H1 (cell line): ENCODE data around the gene DISP1. TPM values are rescaled to one million over a fixed set of nuclear protein-coding genes. Genes with fewer than 3 reads are reported as not detected.

ENCODE experiments used
- CTCF ChIA-PET: fragments of 300-600 bp; sonication (Branson Sonifier 250); formaldehyde crosslinking; loops from one replicate; lab custom pipeline; 2021; ENCODE audit not compliant: partially characterized antibody; lab: Charles Lee
- POLR2A ChIA-PET: fragments of 300-600 bp; sonication (Branson Sonifier 250); formaldehyde crosslinking; loops from one replicate; lab custom pipeline; 2021; ENCODE audit warnings: inconsistent platforms; ENCODE audit not compliant: partially characterized antibody; lab: Charles Lee
- DNase-seq, 2 experiments: peaks; one replicate each; pipeline versions ENCODE4 v3.0.0 to v3.0.0-alpha.2; 2010 to 2022; ENCODE audit warnings: low spot score in 2 of 2, low read depth in 1 of 2, mixed read lengths in 1 of 2
- FAIRE-seq: peaks from 2 replicates; lab custom pipeline; 2011; peaks lifted over from hg19 to GRCh38; lab: Jason Lieb, UNC
- H2AFZ ChIP-seq: 2 replicates; pipeline ENCODE4 v1.8.1; 2012; ENCODE audit warnings: low read length, inconsistent platforms
- H2AK5ac ChIP-seq: 2 replicates; pipeline ENCODE4 v1.6.1; 2013; ENCODE audit warnings: low read depth, low read length
- H2BK120ac ChIP-seq: replicated peaks from 2 replicates; pipeline ENCODE3; 2013; ENCODE audit warnings: low read depth, low read length, inconsistent platforms
- H2BK12ac ChIP-seq: 2 replicates; pipeline ENCODE4 v1.6.1; 2013; ENCODE audit warnings: low read depth, low read length
- H2BK15ac ChIP-seq: 2 replicates; pipeline ENCODE4 v1.6.1; 2013; ENCODE audit warnings: low read length
- H2BK20ac ChIP-seq: 2 replicates; pipeline ENCODE4 v1.6.1; 2013; ENCODE audit warnings: low read length
- H2BK5ac ChIP-seq: 2 replicates; pipeline ENCODE4 v1.6.1; 2013; ENCODE audit warnings: low read depth, low read length
- H3K14ac ChIP-seq: 2 replicates; pipeline ENCODE4 v1.6.1; 2013; ENCODE audit warnings: inconsistent platforms; ENCODE audit not compliant: insufficient read length
- H3K18ac ChIP-seq: 2 replicates; pipeline ENCODE4 v1.6.1; 2013; ENCODE audit warnings: low read length; ENCODE audit errors: extremely low read depth
- H3K23ac ChIP-seq: 2 replicates; pipeline ENCODE4 v1.6.1; 2013; ENCODE audit warnings: inconsistent platforms; ENCODE audit not compliant: insufficient read length
- H3K23me2 ChIP-seq: 2 replicates; pipeline ENCODE4 v1.6.1; 2013; ENCODE audit warnings: low read depth, low read length
- H3K27ac ChIP-seq: 2 replicates; pipeline ENCODE4 v1.6.1; 2011; ENCODE audit warnings: low read depth, low read length, inconsistent platforms
- H3K27me3 ChIP-seq, 4 experiments: replicated peaks in 1 of 4; 1 replicate in 1 of 4; 2 replicates in 3 of 4; pipeline versions ENCODE4 v1.6.1 to v1.8.1; 2011 to 2013; ENCODE audit warnings: low read length in 3 of 4, mild to moderate bottlenecking in 3 of 4, inconsistent platforms in 2 of 4, mixed read lengths in 2 of 4, moderate library complexity in 1 of 4; ENCODE audit not compliant: control insufficient read depth in 3 of 4, insufficient read depth in 3 of 4; ENCODE audit errors: extremely low read depth in 1 of 4
- H3K36me3 ChIP-seq, 4 experiments: 2 replicates each; pipeline versions ENCODE4 v1.6.1 to v1.8.1; 2011 to 2013; ENCODE audit warnings: mild to moderate bottlenecking in 4 of 4, low read length in 3 of 4, moderate library complexity in 2 of 4, control low read depth in 1 of 4, inconsistent platforms in 1 of 4; ENCODE audit not compliant: insufficient read depth in 4 of 4, control insufficient read depth in 2 of 4
- H3K4ac ChIP-seq: replicated peaks from 2 replicates; pipeline ENCODE3; 2013; ENCODE audit warnings: low read length, low read depth, mixed read lengths, inconsistent platforms; ENCODE audit not compliant: insufficient read length
- H3K4me1 ChIP-seq, 4 experiments: replicated peaks in 1 of 4; 1 replicate in 1 of 4; 2 replicates in 3 of 4; pipeline versions ENCODE4 v1.6.1 to v1.8.1; 2011 to 2013; ENCODE audit warnings: low read length in 3 of 4, inconsistent platforms in 2 of 4, mixed read lengths in 1 of 4; ENCODE audit not compliant: insufficient read depth in 4 of 4, control insufficient read depth in 3 of 4
- H3K4me2 ChIP-seq, 2 experiments: 2 replicates each; pipeline versions ENCODE4 v1.6.1 to v1.8.1; 2011 to 2013; ENCODE audit warnings: low read depth in 2 of 2, low read length in 2 of 2, control low read depth in 1 of 2, inconsistent platforms in 1 of 2, mild to moderate bottlenecking in 1 of 2; ENCODE audit not compliant: insufficient read depth in 1 of 2
- H3K4me3 ChIP-seq, 4 experiments: fragments of 200-600, 300-600 bp in 1 of 4; sonication (generic), shearing (Covaris generic), sonication (Bioruptor Twin) in 1 of 4; 2 replicates each; pipeline versions ENCODE4 v1.5.1 to v1.8.1; 2011 to 2016; ENCODE audit warnings: low read length in 4 of 4, low read depth in 3 of 4, control low read depth in 2 of 4, inconsistent platforms in 2 of 4, mild to moderate bottlenecking in 2 of 4, mixed read lengths in 1 of 4, moderate library complexity in 1 of 4; ENCODE audit not compliant: insufficient read depth in 2 of 4; ENCODE audit errors: extremely low read depth in 1 of 4
- H3K56ac ChIP-seq: replicated peaks from 2 replicates; pipeline ENCODE3; 2013; ENCODE audit warnings: low read depth, mild to moderate bottlenecking, mixed read lengths, low read length, inconsistent platforms; ENCODE audit not compliant: insufficient read length
- H3K79me1 ChIP-seq: 2 replicates; pipeline ENCODE4 v1.6.1; 2013; ENCODE audit warnings: low read depth, low read length, control low read depth
- H3K79me2 ChIP-seq, 2 experiments: 2 replicates each; pipeline versions ENCODE4 v1.6.1 to v1.8.1; 2012 to 2013; ENCODE audit warnings: low read length in 2 of 2, mild to moderate bottlenecking in 2 of 2, inconsistent platforms in 1 of 2; ENCODE audit not compliant: insufficient read depth in 2 of 2, control insufficient read depth in 1 of 2
- H3K9ac ChIP-seq, 4 experiments: replicated peaks in 1 of 4; 1 replicate in 1 of 4; 2 replicates in 3 of 4; pipeline versions ENCODE4 v1.6.1 to v1.8.1; 2011 to 2013; ENCODE audit warnings: low read depth in 3 of 4, low read length in 3 of 4, control low read depth in 2 of 4, mild to moderate bottlenecking in 2 of 4, moderate library complexity in 2 of 4, inconsistent platforms in 1 of 4; ENCODE audit errors: extremely low read depth in 1 of 4
- H3K9me3 ChIP-seq, 2 experiments: 2 replicates each; pipeline versions ENCODE4 v1.6.1 to v1.8.1; 2012 to 2013; ENCODE audit warnings: mild to moderate bottlenecking in 2 of 2, moderate library complexity in 2 of 2, control low read depth in 1 of 2, inconsistent platforms in 1 of 2, low read depth in 1 of 2, low read length in 1 of 2, mixed read lengths in 1 of 2; ENCODE audit not compliant: insufficient read depth in 2 of 2
- H4K20me1 ChIP-seq, 2 experiments: replicated peaks in 1 of 2; 2 replicates each; pipeline versions ENCODE3 to v1.8.1; 2011 to 2013; ENCODE audit warnings: inconsistent platforms in 2 of 2, low read length in 2 of 2, mild to moderate bottlenecking in 1 of 2; ENCODE audit not compliant: insufficient read depth in 2 of 2, control insufficient read depth in 1 of 2
- H4K5ac ChIP-seq: 2 replicates; pipeline ENCODE4 v1.6.1; 2013; ENCODE audit warnings: low read length, low read depth, mixed read lengths, inconsistent platforms; ENCODE audit not compliant: insufficient read length
- H4K8ac ChIP-seq: 2 replicates; pipeline ENCODE4 v1.8.0; 2013; ENCODE audit warnings: mild to moderate bottlenecking, moderate library complexity, low read length, inconsistent platforms; ENCODE audit not compliant: insufficient read depth; ENCODE audit errors: extremely low read depth
- H4K91ac ChIP-seq: replicated peaks from 2 replicates; pipeline ENCODE3; 2013; ENCODE audit warnings: low read length, mixed read lengths, inconsistent platforms; ENCODE audit not compliant: insufficient read length
- ASH2L ChIP-seq: fragments of 200-600, 300-600 bp; sonication (generic); IDR thresholded peaks from one replicate; pipeline ENCODE4 v1.7.1; 2017; ENCODE audit warnings: low read length
- GTF2F1 ChIP-seq: IDR thresholded peaks from 2 replicates; pipeline ENCODE4 v1.6.1; 2012; ENCODE audit warnings: low read depth, low read length, improper control_type of control experiment, borderline replicate concordance
- JUN ChIP-seq: IDR thresholded peaks from 2 replicates; pipeline ENCODE4 v1.6.1; 2011; ENCODE audit warnings: low read depth, mild to moderate bottlenecking, improper control_type of control experiment, low read length
- KDM4A ChIP-seq: IDR thresholded peaks from one replicate; pipeline ENCODE4 v1.7.1; 2012; ENCODE audit warnings: low read depth, mild to moderate bottlenecking, moderate library complexity, low read length, inconsistent platforms; ENCODE audit not compliant: severe bottlenecking
- KDM5A ChIP-seq: fragments of 200-600 bp; IDR thresholded peaks from 2 replicates; pipeline ENCODE4 v1.7.1; 2012; ENCODE audit warnings: mild to moderate bottlenecking, low read length, inconsistent platforms, mixed read lengths
- MAFK ChIP-seq: IDR thresholded peaks from 2 replicates; pipeline ENCODE4 v1.6.1; 2012; ENCODE audit warnings: low read depth, mild to moderate bottlenecking, improper control_type of control experiment, low read length
- POLR2A ChIP-seq, 2 experiments: IDR thresholded peaks; 1 replicate in 1 of 2; 2 replicates in 1 of 2; pipeline ENCODE4 v1.6.1; 2011; ENCODE audit warnings: low read depth in 2 of 2, low read length in 2 of 2, mild to moderate bottlenecking in 2 of 2; ENCODE audit errors: control extremely low read depth in 1 of 2
- POLR2AphosphoS5 ChIP-seq: IDR thresholded peaks from 2 replicates; pipeline ENCODE4 v1.6.1; 2011; ENCODE audit warnings: low read depth, low read length
- SIN3A ChIP-seq, 2 experiments: IDR thresholded peaks in 1 of 2; conservative IDR thresholded peaks in 1 of 2; 2 replicates each; pipeline ENCODE4 v1.6.1; 2011 to 2012; ENCODE audit warnings: low read length in 2 of 2, improper control_type of control experiment in 1 of 2, low read depth in 1 of 2, mild to moderate bottlenecking in 1 of 2
- SIRT6 ChIP-seq: IDR thresholded peaks from one replicate; pipeline ENCODE4 v1.7.1; 2012; ENCODE audit warnings: low read length, inconsistent platforms
- TBP ChIP-seq: IDR thresholded peaks from 2 replicates; pipeline ENCODE4 v1.6.1; 2011; ENCODE audit warnings: low read depth, low read length, improper control_type of control experiment
- WGBS, 2 experiments: shearing (Covaris generic) in 1 of 2; methylation state at CpG; one replicate each; pipeline versions ENCODE4 v1.1.6 to v1.1.7; 2013 to 2015; ENCODE audit warnings: low lambda C conversion rate in 2 of 2, mixed read lengths in 2 of 2, inconsistent platforms in 1 of 2, low coverage in 1 of 2, missing lambda C conversion rate in 1 of 2; ENCODE audit not compliant: insufficient replicate concordance in 2 of 2, insufficient coverage in 1 of 2, insufficient read length in 1 of 2; ENCODE audit errors: extremely low coverage in 1 of 2, missing lambda C conversion rate in 1 of 2; 5-methylcytosine and 5-hydroxymethylcytosine counted together
- polyA plus RNA-seq, 7 experiments: library from polyadenylated mRNA; depleted of rRNA in 3 of 7; stranded (reverse) in 5 of 7; unstranded in 2 of 7; fragments of >200 nt in 5 of 7; fragments of 200-250 nt in 2 of 7; gene quantifications; 1 replicate in 5 of 7; 2 replicates in 1 of 7; 4 replicates in 1 of 7; pipeline versions ENCODE4 v1.2.1 to v1.2.3, GENCODE V29; 2011 to 2013; ENCODE audit warnings: missing spikeins in 2 of 7, mixed read lengths in 2 of 7
- total RNA-seq: library from RNA; stranded (reverse); fragmentation: NEBNext Ultra II Directional; extraction: Animal tissue kit (Norgen Biotek cat#: 25700); gene quantifications from 2 replicates; pipeline ENCODE4 v1.2.1, GENCODE V29; 2021

Gene DISP1
- total and polyA plus RNA-seq, 2 of the 8 experiments (the other 6 are each of a cell fraction or from before 2014, with no cell fraction given): 4.1 to 6.1 TPM

- Histone ChIP-seq H4K5ac (no peak overlapping the region), H3K36me3 (no peaks in the 10 kb centered on the region), H3K4me2 (no peak overlapping the region), H2BK120ac (no peak overlapping the region), H3K27me3 (peaks cover 0 to 4% (median 2%) of the 10 kb centered on the region in 4 experiments; a peak in 1 of 7 replicates), H2BK12ac (no peak overlapping the region), H3K23ac (no peak overlapping the region), H3K9me3 (no peaks in the 10 kb centered on the region), H3K4me3 (no peak overlapping the region), H3K56ac (no peak overlapping the region), H3K79me1 (no peaks in the 10 kb centered on the region), H4K8ac (no peak overlapping the region), H2AK5ac (no peak overlapping the region), H2BK20ac (no peak overlapping the region), H3K27ac (no peak overlapping the region), H2BK15ac (no peak overlapping the region), H3K4ac (no peak overlapping the region), H4K20me1 (no peaks in the 10 kb centered on the region), H3K4me1 (peaks cover 0 to 4% (median 0%) of the 10 kb centered on the region in 4 experiments; a peak in 2 of 7 replicates), H3K23me2 (peaks cover 7% of the 10 kb centered on the region), H2BK5ac (no peak overlapping the region), H3K79me2 (peaks cover 0 to 7% of the 10 kb centered on the region in 2 experiments; a peak in 2 of 4 replicates), H4K91ac (no peak overlapping the region), H3K14ac (no peak overlapping the region), H3K18ac (no peak overlapping the region), H3K9ac (no peak overlapping the region), H2AFZ (no peak overlapping the region)
- FAIRE-seq: no peak
- CTCF ChIA-PET: interaction anchor here (1.1 to 1.3 kb wide), 2 partner anchors 310 to 312 kb away, joined by 3 to 7 read pairs; no protein-coding TSS in a partner anchor
- DNase-seq: no peak
- WGBS, 2 experiments: 84% methylated on average over 4 of the region's 4 CpGs; no CpG with 5 or more reads in 1 of the 2 experiments
- POLR2A ChIA-PET: no interaction called here
- TF ChIP-seq KDM5A: no peak
- no peak for TF ChIP-seq SIRT6
- TF ChIP-seq SIN3A (conservative IDR thresholded peaks at IDR 0.05 in 1 of 2, IDR thresholded peaks at IDR 0.05 in 1 of 2; ENCODE audit: low read depth in 1 of 2, low read length in 2 of 2): no peak
- TF ChIP-seq KDM4A: no peak
- TF ChIP-seq ASH2L: no peak
- TF ChIP-seq GTF2F1: no peak
- TF ChIP-seq TBP: no peak
- no peak for TF ChIP-seq POLR2A (IDR thresholded peaks at IDR 0.05; ENCODE audit: control extremely low read depth in 1 of 2, low read depth in 2 of 2, low read length in 2 of 2)
- no peak for TF ChIP-seq POLR2AphosphoS5
- no peak for TF ChIP-seq JUN
- TF ChIP-seq MAFK: no peak
Measured at GRCh38 chr1:222811671-222812070, 3.2 kb upstream of the DISP1 start.
